T-helper 1 cell treated with Interleukin-12 subunit alpha and Interleukin-12 subunit beta and Interleukin-4 antibody, amounts not matched to agents 30 ng/mL and 1 ng/mL, for 36 hours (primary cell): Measurements from ENCODE around the gene RAB13. TPM values are rescaled to one million over a fixed set of nuclear protein-coding genes. Genes with fewer than 3 reads are reported as not detected.

ENCODE experiments used
- intact Hi-C: fragments of 100-400 bp; cut with micrococcal nuclease; formaldehyde crosslinking; loops from one replicate; pipeline ENCODE4 v1.15.1; 2024
- total RNA-seq: library from RNA; stranded (reverse); gene quantifications from 2 replicates; pipeline ENCODE4 v1.2.3, GENCODE V29; 2022

Gene RAB13
- total RNA-seq, 1 donor from 2014 or later = 1.7 TPM

GRCh38 chr1:153937331-153937730 lies 48.8 kb downstream of the RAB13 start:
- intact Hi-C loops = no loop called here

- intact Hi-C loops = no loop called here
Measured at GRCh38 chr1:153936011-153936802, 49.9 kb downstream of the RAB13 start.

GRCh38 chr1:153934746-153935145 lies 51.4 kb downstream of the RAB13 start:
- intact Hi-C loops = no loop called here

GRCh38 chr1:153933955-153934354 lies 52.2 kb downstream of the RAB13 start:
- intact Hi-C loops = no loop called here

GRCh38 chr1:153933430-153933829 lies 52.7 kb downstream of the RAB13 start:
- intact Hi-C loops = no loop called here

GRCh38 chr1:153932156-153933131 lies 53.7 kb downstream of the RAB13 start:
- intact Hi-C loops = no loop called here

Other genes starting within 250 kb of the RAB13 start
- 21.0 and 22.5 TPM in 2 replicates for gene SLC27A3, start 210.9 kb downstream of the RAB13 start, total RNA-seq
- 70.1 and 74.1 TPM in 2 replicates for gene GATAD2B, start 63.4 kb downstream of the RAB13 start, total RNA-seq
- gene DENND4B, start 39.6 kb downstream of the RAB13 start, total RNA-seq = 170 and 173 TPM in 2 replicates
- 103 and 107 TPM in 2 replicates for gene CRTC2, start 27.7 kb downstream of the RAB13 start, total RNA-seq
- 64.2 and 65.1 TPM in 2 replicates for gene SLC39A1, start 22.8 kb downstream of the RAB13 start, total RNA-seq
- 6.1 and 6.2 TPM in 2 replicates for gene CREB3L4, start 18.4 kb downstream of the RAB13 start, total RNA-seq
- 145 and 146 TPM in 2 replicates for gene JTB, start 8.7 kb downstream of the RAB13 start, total RNA-seq
- 1,743 and 1,866 TPM in 2 replicates for gene RPS27, start 4.4 kb upstream of the RAB13 start, total RNA-seq
- gene NUP210L, start 168.7 kb upstream of the RAB13 start, total RNA-seq = 0.12 and 0.15 TPM in 2 replicates
- gene TPM3, start 205.8 kb upstream of the RAB13 start, total RNA-seq = 706 and 720 TPM in 2 replicates
- not detected in 2 replicates for gene CFAP141, start 220.0 kb upstream of the RAB13 start, total RNA-seq
- gene UBAP2L, start 234.6 kb upstream of the RAB13 start, total RNA-seq = 223 and 230 TPM in 2 replicates